Measurements from ENCODE around the gene MCTP1. TPM values are rescaled to one million over a fixed set of nuclear protein-coding genes. Genes with fewer than 3 reads are reported as not detected.

Gene MCTP1
- total RNA-seq, 4 donors from 2014 or later, result 11.2 to 43.6 (median 16.8) TPM

DNA sequence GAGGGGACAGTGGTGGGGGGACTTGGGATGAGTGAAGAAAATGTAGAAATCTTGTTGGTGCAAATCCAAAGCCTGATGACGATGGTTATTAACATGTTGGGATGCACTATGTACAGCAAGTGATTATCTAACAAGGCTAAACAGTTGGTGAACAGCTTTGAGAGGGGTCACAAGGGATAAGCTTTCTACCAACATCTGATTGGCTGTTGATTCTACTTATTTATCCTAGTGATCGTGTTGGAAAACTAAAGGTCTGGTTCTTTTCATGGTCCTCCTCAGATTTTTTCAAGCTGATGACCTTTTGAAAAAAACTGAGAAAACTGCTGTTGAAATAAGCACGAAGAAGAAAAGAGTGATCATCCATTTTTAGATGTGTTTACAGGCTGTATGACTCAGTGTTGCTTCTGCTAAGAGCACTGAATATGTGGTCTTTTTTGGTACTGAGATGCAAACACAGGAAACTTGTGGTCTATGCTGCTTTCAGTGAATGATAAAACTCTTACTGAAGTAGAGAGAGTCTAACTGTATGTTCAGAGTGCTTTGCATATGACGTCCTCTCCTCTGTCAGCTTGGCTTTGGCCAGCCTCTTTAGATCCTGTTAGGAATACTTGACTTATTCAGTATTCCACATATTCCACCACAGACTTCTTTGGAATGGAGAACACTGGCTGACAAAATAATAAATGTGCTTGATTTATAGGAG, 491.6 kb downstream of the MCTP1 start:
- Histone ChIP-seq H3K4me1 (no peaks in the 10 kb centered on the region), H3K9me3 (no peaks in the 10 kb centered on the region), H3K27ac (replicated peaks in 1 of 4) (no peak overlapping the region), H3K36me3 (no peaks in the 10 kb centered on the region), H3K4me3 (no peak overlapping the region), H3K27me3 (peaks cover 0 to 4% (median 0%) of the 10 kb centered on the region in 4 donors)
- no peak for TF ChIP-seq CTCF (IDR thresholded peaks at IDR 0.05)
- no peak for DNase-seq (ENCODE audit: extremely low spot score)
- 65% methylated on average over 4 of the region's 4 CpGs for WGBS
- intact Hi-C loops (cut with DNase I), result no loop called here

GRCh38 chr5:94791829-94792228, 493.1 kb downstream of the MCTP1 start:
- no peak for DNase-seq (ENCODE audit: extremely low spot score)
- Histone ChIP-seq H3K27me3 (peaks cover 0 to 4% (median 0%) of the 10 kb centered on the region in 4 donors), H3K4me1 (no peaks in the 10 kb centered on the region), H3K36me3 (no peaks in the 10 kb centered on the region), H3K27ac (replicated peaks in 1 of 4) (no peak overlapping the region), H3K9me3 (no peaks in the 10 kb centered on the region), H3K4me3 (no peak overlapping the region)
- TF ChIP-seq EP300 (IDR thresholded peaks at IDR 0.05) (no peak), CTCF (IDR thresholded peaks at IDR 0.05) (no peak), POLR2AphosphoS5 (IDR thresholded peaks at IDR 0.05) (no peak), POLR2A (IDR thresholded peaks at IDR 0.05; ENCODE audit: low read depth) (no peak)
- 89% methylated on average over 6 of the region's 7 CpGs for WGBS
- intact Hi-C loops (cut with DNase I), result no loop called here

DNA sequence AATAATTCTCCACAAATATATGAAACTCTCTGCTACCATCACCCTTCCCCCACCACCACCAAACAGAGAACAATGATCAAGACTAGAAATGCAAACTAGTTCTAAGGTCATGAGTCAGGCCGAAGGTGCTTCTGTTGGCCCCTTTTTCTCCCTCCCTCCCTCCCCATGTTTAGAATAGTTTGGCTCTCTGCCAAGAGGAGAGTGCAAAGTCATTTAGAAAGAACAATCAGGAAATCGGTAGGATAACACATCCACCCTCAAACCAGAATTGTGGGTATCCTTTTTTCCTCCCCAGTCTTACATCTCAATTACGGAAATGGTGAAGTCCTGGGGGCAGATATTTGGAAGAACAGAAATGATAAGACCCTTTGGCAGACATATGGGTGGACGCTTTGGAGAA, 496.4 kb downstream of the MCTP1 start:
- no peaks in the 10 kb centered on the region for H3K27me3 ChIP-seq
- 80% methylated on average over 4 of the region's 4 CpGs for WGBS
- intact Hi-C loops (cut with DNase I), result no loop called here
- H3K4me1 ChIP-seq, result no peaks in the 10 kb centered on the region
- H3K9me3 ChIP-seq, result no peaks in the 10 kb centered on the region
- TF ChIP-seq POLR2A (IDR thresholded peaks at IDR 0.05; ENCODE audit: low read depth), result no peak
- no peak for TF ChIP-seq CTCF (IDR thresholded peaks at IDR 0.05)
- TF ChIP-seq EP300 (IDR thresholded peaks at IDR 0.05), result no peak
- TF ChIP-seq POLR2AphosphoS5 (IDR thresholded peaks at IDR 0.05), result no peak
- DNase-seq (ENCODE audit: extremely low spot score), result no peak
- H3K4me3 ChIP-seq, result no peak overlapping the region
- H3K36me3 ChIP-seq, result no peaks in the 10 kb centered on the region
- no peak overlapping the region for H3K27ac ChIP-seq (replicated peaks in 1 of 4)

GRCh38 chr5:94784536-94785505, 500.1 kb downstream of the MCTP1 start:
- intact Hi-C loops (cut with DNase I), result no loop called here
- Histone ChIP-seq H3K4me3 (no peak overlapping the region), H3K9me3 (no peaks in the 10 kb centered on the region), H3K4me1 (no peaks in the 10 kb centered on the region), H3K36me3 (no peaks in the 10 kb centered on the region), H3K27ac (replicated peaks in 1 of 4) (no peak overlapping the region), H3K27me3 (no peaks in the 10 kb centered on the region)
- TF ChIP-seq POLR2A (IDR thresholded peaks at IDR 0.05; ENCODE audit: low read depth) (no peak), CTCF (IDR thresholded peaks at IDR 0.05) (no peak), POLR2AphosphoS5 (IDR thresholded peaks at IDR 0.05) (no peak), EP300 (IDR thresholded peaks at IDR 0.05) (no peak)
- WGBS, result 68% methylated on average over 7 of the region's 7 CpGs
- DNase-seq (ENCODE audit: extremely low spot score), result no peak

Data from esophagus muscularis mucosa (tissue), 4 donors.